GM21447 (cell line): ENCODE data around the gene FAM227B.
"Not testable (repeated sequence)": the region's sequence is repeated elsewhere in the genome, so short reads cannot be mapped to it uniquely, and the experiment has no call there.

Experiments used
- ATAC-seq: cut with Tn5 transposase; IDR thresholded peaks from one replicate; pipeline ENCODE4 v1.9.1; 2021; ENCODE audit not compliant: unreplicated experiment

The FAM227B gene

GRCh38 chr15:49495993-49496753 lies 124.4 kb downstream of the FAM227B start:
- no peak for ATAC-seq

GRCh38 chr15:49494842-49495241 lies 125.8 kb downstream of the FAM227B start:
- no peak for ATAC-seq

- ATAC-seq = no peak
Measured at GRCh38 chr15:49492830-49493229, 127.8 kb downstream of the FAM227B start.

- ATAC-seq = no peak
Measured at GRCh38 chr15:49492151-49492550, 128.5 kb downstream of the FAM227B start.

- ATAC-seq = no peak
Measured at GRCh38 chr15:49490966-49491365, 129.7 kb downstream of the FAM227B start.

GRCh38 chr15:49485401-49485800 lies 135.2 kb downstream of the FAM227B start:
- not testable (repeated sequence) for ATAC-seq

GRCh38 chr15:49478982-49479381 lies 141.6 kb downstream of the FAM227B start:
- not testable (repeated sequence) for ATAC-seq

GRCh38 chr15:49478021-49478420 lies 142.6 kb downstream of the FAM227B start:
- not testable (repeated sequence) for ATAC-seq

- ATAC-seq = no peak
Measured at GRCh38 chr15:49473031-49473430, 147.6 kb downstream of the FAM227B start.

- ATAC-seq = no peak
Measured at GRCh38 chr15:49472338-49472737, 148.3 kb downstream of the FAM227B start.

GRCh38 chr15:49471733-49472132 lies 148.9 kb downstream of the FAM227B start:
- ATAC-seq = peak; percentile 68

GRCh38 chr15:49471248-49471647 lies 149.4 kb downstream of the FAM227B start:
- ATAC-seq = not testable (repeated sequence)

- no peak for ATAC-seq
Measured at GRCh38 chr15:49468481-49468839, 152.2 kb downstream of the FAM227B start.

GRCh38 chr15:49467746-49468480 lies 152.7 kb downstream of the FAM227B start:
- ATAC-seq = no peak

- ATAC-seq = no peak
Measured at GRCh38 chr15:49466119-49466518, 154.5 kb downstream of the FAM227B start.

- no peak for ATAC-seq
Measured at GRCh38 chr15:49464522-49464921, 156.1 kb downstream of the FAM227B start.

GRCh38 chr15:49462232-49462844 lies 158.3 kb downstream of the FAM227B start:
- ATAC-seq = no peak

GRCh38 chr15:49460411-49460941 lies 160.1 kb downstream of the FAM227B start:
- ATAC-seq = no peak

GRCh38 chr15:49458145-49458544 lies 162.5 kb downstream of the FAM227B start:
- ATAC-seq = no peak

GRCh38 chr15:49456166-49456565 lies 164.5 kb downstream of the FAM227B start:
- ATAC-seq = no peak

- ATAC-seq = no peak
Measured at GRCh38 chr15:49452595-49452994, 168.0 kb downstream of the FAM227B start.

GRCh38 chr15:49441816-49442215 lies 178.8 kb downstream of the FAM227B start:
- no peak for ATAC-seq
